Activated CD8-positive, alpha-beta memory T cell treated with anti-CD3 and anti-CD28 coated beads, Interleukin-2, amount 50 U/mL, for 24 hours (primary cell): ENCODE results near the gene SLC44A4.
"Not testable (repeated sequence)": the region's sequence is repeated elsewhere in the genome, so short reads cannot be mapped to it uniquely, and the experiment has no call there.

ENCODE experiments used
- DNase-seq: peaks from one replicate; pipeline ENCODE4 v3.0.0-alpha.2; 2020; ENCODE audit errors: extremely low read depth

The SLC44A4 gene

GRCh38 chr6:31827286-31828079 lies 51.3 kb downstream of the SLC44A4 start, which contains the start of gene HSPA1B:
HSPA1B (plus strand) TSS chr6:31827738; CDS start chr6:31827951, 213 bp downstream.
- peak; percentile 88 for DNase-seq

- DNase-seq: no peak
Measured at GRCh38 chr6:31826793-31827285, 52.0 kb downstream of the SLC44A4 start.

DNA sequence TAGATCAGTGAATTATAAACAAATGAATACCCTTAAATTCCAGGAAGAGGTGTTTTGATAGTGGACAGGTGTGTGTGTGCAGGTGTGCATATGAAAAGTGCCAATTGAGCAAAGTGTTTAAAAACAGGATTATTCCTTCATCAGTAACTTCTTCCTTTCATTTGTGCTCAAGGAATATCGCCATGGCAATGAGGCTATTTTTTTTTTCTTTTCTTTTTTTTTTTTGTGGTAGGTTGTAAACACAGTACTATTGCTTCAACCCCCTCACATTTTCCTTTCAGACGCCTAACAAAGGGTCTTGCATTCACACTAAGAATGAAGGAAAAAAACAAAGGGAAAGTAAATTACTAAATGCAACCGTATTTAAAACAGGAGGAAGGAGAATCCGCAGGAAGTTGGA lies 53.2 kb downstream of the SLC44A4 start:
- no peak for DNase-seq

DNA sequence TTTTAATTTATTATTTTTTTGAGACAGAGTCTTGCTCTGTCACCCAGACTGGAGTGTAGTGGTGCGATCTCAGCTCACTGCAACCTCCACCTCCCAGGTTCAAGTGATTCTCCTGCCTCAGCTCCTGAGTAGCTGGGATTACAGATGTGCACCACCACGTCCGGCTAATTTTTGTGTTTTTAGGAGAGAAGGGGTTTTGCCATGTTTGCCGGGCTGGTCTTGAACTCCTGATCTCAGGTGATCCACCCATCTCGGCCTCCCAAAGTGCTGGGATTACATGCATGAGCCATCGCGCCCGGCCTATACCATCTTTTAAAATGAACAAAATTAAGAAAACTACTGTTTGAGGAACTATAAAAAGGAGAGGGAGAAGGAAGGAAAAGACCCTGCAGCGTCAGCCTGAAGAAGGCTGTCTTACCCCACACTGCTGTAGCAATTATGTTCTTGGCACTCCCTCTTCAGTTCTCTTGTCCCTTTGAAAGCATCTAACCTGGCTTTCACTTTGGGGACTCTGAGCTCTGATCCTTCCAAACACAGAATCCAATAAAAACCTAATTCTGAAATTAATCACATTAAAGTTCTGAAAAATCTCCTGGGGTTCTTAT lies 55.1 kb downstream of the SLC44A4 start:
- DNase-seq: not testable (repeated sequence)

GRCh38 chr6:31822036-31822821 lies 56.6 kb downstream of the SLC44A4 start:
- DNase-seq: no peak

- no peak for DNase-seq
Measured at GRCh38 chr6:31821301-31822035, 57.3 kb downstream of the SLC44A4 start.

GRCh38 chr6:31820399-31820798 lies 58.4 kb downstream of the SLC44A4 start:
- not testable (repeated sequence) for DNase-seq

DNA sequence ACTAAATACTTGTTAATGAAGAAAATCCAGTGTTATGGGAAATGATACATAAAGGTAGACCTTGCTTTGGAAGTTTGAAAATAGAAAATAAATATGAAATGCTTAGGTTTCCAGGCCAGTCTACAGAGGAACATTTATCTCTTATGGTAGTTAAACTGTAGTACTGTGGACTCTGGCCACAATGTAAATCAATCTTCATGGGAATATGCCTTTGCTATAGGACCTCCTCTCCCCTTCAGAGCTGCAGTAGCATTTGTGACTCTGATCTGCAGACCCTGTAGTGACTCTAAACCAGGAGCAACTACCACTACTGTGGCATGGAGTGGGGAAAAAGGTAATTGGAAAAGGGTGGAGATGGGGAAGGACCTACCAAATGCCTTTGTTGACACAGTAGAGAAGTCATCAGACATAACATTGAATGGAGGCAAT lies 58.9 kb downstream of the SLC44A4 start:
- DNase-seq: no peak

DNA sequence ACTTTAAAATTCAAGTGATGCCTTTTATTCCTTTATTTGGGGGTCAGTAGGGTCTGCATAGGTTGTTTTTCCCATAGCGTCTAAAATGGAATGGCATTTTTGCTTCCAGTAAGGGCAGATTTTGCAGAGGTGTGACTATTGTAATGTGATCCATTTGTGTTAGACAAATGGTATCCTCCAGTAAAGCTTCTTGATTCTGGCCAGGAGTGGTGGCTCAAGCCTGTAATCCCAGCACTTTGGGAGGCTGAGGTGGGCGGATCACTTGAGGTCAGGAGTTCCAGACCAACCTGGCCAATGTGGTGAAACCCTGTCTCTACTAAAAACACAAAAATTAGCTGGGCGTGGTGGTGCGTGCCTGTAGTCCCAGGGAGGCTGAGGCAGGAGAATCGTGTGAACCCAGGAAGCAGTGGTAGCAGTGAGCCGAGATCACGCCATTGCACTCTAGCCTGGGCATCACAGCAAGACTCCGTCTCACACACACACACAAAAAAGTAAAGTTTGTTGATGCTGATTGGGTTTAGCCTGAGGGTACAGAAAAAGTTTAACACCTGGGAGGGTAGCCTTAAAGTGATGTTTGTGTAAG lies 60.8 kb downstream of the SLC44A4 start:
- not testable (repeated sequence) for DNase-seq

- DNase-seq: not testable (repeated sequence)
Measured at GRCh38 chr6:31817133-31817928, 61.5 kb downstream of the SLC44A4 start.

DNA sequence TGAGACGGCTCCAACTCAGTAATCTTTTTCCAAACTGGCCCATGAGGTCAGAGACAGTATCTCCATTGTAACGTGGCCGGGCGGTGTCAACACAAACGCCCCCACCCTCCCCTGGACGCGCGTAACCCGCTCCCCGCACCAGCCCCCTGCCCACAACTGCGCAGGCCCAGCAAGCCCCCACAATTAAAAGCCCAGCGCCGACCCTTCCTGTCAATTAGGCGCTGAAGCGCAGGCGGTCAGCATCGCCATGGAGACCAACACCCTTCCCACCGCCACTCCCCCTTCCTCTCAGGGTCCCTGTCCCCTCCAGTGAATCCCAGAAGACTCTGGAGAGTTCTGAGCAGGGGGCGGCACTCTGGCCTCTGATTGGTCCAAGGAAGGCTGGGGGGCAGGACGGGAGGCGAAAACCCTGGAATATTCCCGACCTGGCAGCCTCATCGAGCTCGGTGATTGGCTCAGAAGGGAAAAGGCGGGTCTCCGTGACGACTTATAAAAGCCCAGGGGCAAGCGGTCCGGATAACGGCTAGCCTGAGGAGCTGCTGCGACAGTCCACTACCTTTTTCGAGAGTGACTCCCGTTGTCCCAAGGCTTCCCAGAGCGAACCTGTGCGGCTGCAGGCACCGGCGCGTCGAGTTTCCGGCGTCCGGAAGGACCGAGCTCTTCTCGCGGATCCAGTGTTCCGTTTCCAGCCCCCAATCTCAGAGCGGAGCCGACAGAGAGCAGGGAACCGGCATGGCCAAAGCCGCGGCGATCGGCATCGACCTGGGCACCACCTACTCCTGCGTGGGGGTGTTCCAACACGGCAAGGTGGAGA lies 63.6 kb downstream of the SLC44A4 start, which contains the start of the genes HSPA1A and HSPA1L:
Gene HSPA1A, plus strand, starts transcription at position 519 of the 814 bp plus-strand sequence. Its CDS starts 214 bp downstream, at position 733.
Gene HSPA1L, minus strand, starts transcription at position 259 of the 814 bp plus-strand sequence. CDS start 3,311 bp downstream, outside the sequence.
- DNase-seq: no peak

DNA sequence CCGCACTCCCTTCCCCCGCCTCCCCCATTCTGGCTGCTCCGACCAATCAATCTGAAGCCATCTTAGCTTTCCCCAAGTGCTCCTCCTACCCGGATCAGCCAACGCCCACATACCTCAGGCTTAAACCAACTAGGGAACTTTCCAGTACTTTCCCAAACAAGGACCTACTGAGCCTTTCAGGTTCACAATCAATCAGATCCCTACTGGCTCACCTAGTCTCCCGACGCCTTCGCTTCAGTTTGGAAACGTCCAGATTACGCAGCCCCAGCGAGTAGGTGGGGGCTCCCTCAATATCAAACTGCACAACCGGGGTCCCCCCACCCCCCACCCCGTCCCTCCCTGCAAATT lies 64.1 kb downstream of the SLC44A4 start:
- DNase-seq: no peak

GRCh38 chr6:31813465-31813849 lies 65.3 kb downstream of the SLC44A4 start:
- no peak for DNase-seq
